K562 (cell line): ENCODE measurements around the gene P2RX1. TPM values are rescaled to one million over a fixed set of nuclear protein-coding genes. Genes with fewer than 3 reads are reported as not detected.

Experiments used
- CBX2 ChIP-seq: fragments of 200-600 bp; sonication (generic); IDR thresholded peaks from one replicate; pipeline ENCODE4 v1.6.1; 2012; ENCODE audit warnings: mild to moderate bottlenecking, low read length, inconsistent platforms; ENCODE audit not compliant: insufficient read depth, poor library complexity, severe bottlenecking
- CBX3 ChIP-seq, 2 experiments: IDR thresholded peaks; 1 replicate in 1 of 2; 2 replicates in 1 of 2; pipeline ENCODE4 v1.6.1; 2012; ENCODE audit warnings: inconsistent platforms in 2 of 2, low read length in 2 of 2, borderline replicate concordance in 1 of 2, control low read depth in 1 of 2
- CEBPB ChIP-seq: fragments of 450-650 bp; IDR thresholded peaks from 2 replicates; pipeline ENCODE4 v1.6.1; 2016; ENCODE audit warnings: missing genetic modification characterization, missing compliant biosample characterization
- CEBPG ChIP-seq, 3 experiments: fragments of 200-800 bp in 1 of 3; sonication (Bioruptor generic) in 1 of 3; sonication (generic) in 1 of 3; formaldehyde crosslinking in 1 of 3; IDR thresholded peaks in 2 of 3; conservative IDR thresholded peaks in 1 of 3; 2 replicates each; pipeline versions ENCODE4 v1.6.1 to v1.8.0; 2016 to 2022; ENCODE audit warnings: missing compliant biosample characterization in 2 of 3, missing genetic modification characterization in 2 of 3, mild to moderate bottlenecking in 1 of 3, missing genetic modification reagents in 1 of 3
- DNMT1 ChIP-seq: fragments of 450-650 bp; IDR thresholded peaks from 2 replicates; pipeline ENCODE4 v1.6.1; 2016; ENCODE audit warnings: antibody characterized with exemption, mild to moderate bottlenecking
- E2F6 ChIP-seq, 2 experiments: IDR thresholded peaks; 2 replicates each; pipeline ENCODE4 v1.6.1; 2011; ENCODE audit warnings: borderline replicate concordance in 1 of 2, control low read depth in 1 of 2, low read depth in 1 of 2, low read length in 1 of 2, mild to moderate bottlenecking in 1 of 2, mixed read lengths in 1 of 2, moderate library complexity in 1 of 2; ENCODE audit not compliant: insufficient read depth in 1 of 2, insufficient read length in 1 of 2, poor library complexity in 1 of 2, severe bottlenecking in 1 of 2; ENCODE audit errors: extremely low read depth in 1 of 2
- FOXA3 ChIP-seq, 2 experiments: fragments of 450-650 bp in 1 of 2; sonication (generic) in 1 of 2; formaldehyde crosslinking; IDR thresholded peaks in 1 of 2; conservative IDR thresholded peaks in 1 of 2; 2 replicates each; pipeline versions ENCODE4 v1.4.0 to v1.8.0; 2020 to 2022; ENCODE audit warnings: mild to moderate bottlenecking in 2 of 2, missing genetic modification reagents in 1 of 2
- FOXJ2 ChIP-seq: fragments of 200-800 bp; sonication (Bioruptor generic); IDR thresholded peaks from 2 replicates; pipeline ENCODE4 v1.6.1; 2016; ENCODE audit warnings: missing genetic modification characterization, missing compliant biosample characterization
- GATA2 ChIP-seq: sonication (generic); formaldehyde crosslinking; IDR thresholded peaks from 2 replicates; pipeline ENCODE4 v1.4.0; 2020; ENCODE audit warnings: mild to moderate bottlenecking, missing genetic modification reagents
- HDAC3 ChIP-seq: fragments of 450-650 bp; IDR thresholded peaks from 2 replicates; pipeline ENCODE4 v1.6.1; 2018; ENCODE audit warnings: borderline replicate concordance, mild to moderate bottlenecking, moderate library complexity; ENCODE audit not compliant: partially characterized antibody
- KAT7 ChIP-seq: sonication (generic); formaldehyde crosslinking; IDR thresholded peaks from 2 replicates; pipeline ENCODE4 v1.8.0; 2022; ENCODE audit warnings: missing genetic modification reagents, mild to moderate bottlenecking, borderline replicate concordance
- MTA2 ChIP-seq: fragments of 450-650 bp; IDR thresholded peaks from 2 replicates; pipeline ENCODE4 v1.6.1; 2016; ENCODE audit warnings: low read depth
- NBN ChIP-seq: fragments of 450-650 bp; IDR thresholded peaks from 2 replicates; pipeline ENCODE4 v1.6.1; 2016; ENCODE audit warnings: low read depth, mild to moderate bottlenecking
- NR1H2 ChIP-seq: sonication (generic); formaldehyde crosslinking; IDR thresholded peaks from 2 replicates; pipeline ENCODE4 v1.4.0; 2020; ENCODE audit warnings: mild to moderate bottlenecking, missing genetic modification reagents
- PREB ChIP-seq: sonication (generic); formaldehyde crosslinking; IDR thresholded peaks from 2 replicates; pipeline ENCODE4 v1.8.1; 2023; ENCODE audit warnings: mild to moderate bottlenecking, missing genetic modification reagents
- RHOXF2B ChIP-seq: fragments of 250-450 bp; sonication (Bioruptor Pico); conservative IDR thresholded peaks from 2 replicates; pipeline ENCODE4 v1.5.1; 2021
- RUNX1 ChIP-seq: sonication (generic); IDR thresholded peaks from 2 replicates; pipeline ENCODE4 v1.6.1; 2016; ENCODE audit warnings: antibody characterized with exemption, low read depth
- SMAD2 ChIP-seq: fragments of 150-350 bp; IDR thresholded peaks from 2 replicates; pipeline ENCODE4 v1.6.1; 2014; ENCODE audit warnings: low read depth, mild to moderate bottlenecking, low read length
- SMAD4 ChIP-seq: fragments of 250-450 bp; sonication (Bioruptor Pico); conservative IDR thresholded peaks from 2 replicates; pipeline ENCODE4 v1.8.0; 2021; ENCODE audit warnings: inconsistent platforms, mild to moderate bottlenecking, moderate library complexity
- SRSF1 ChIP-seq: fragments of 200-400 bp; formaldehyde crosslinking; IDR thresholded peaks from 2 replicates; pipeline ENCODE4 v1.6.1; 2017; ENCODE audit warnings: mild to moderate bottlenecking, low read depth, low read length, moderate library complexity
- TCF7 ChIP-seq: sonication (generic); IDR thresholded peaks from 2 replicates; pipeline ENCODE4 v1.6.1; 2016; ENCODE audit warnings: antibody characterized with exemption, borderline replicate concordance
- ZFP30 ChIP-seq: fragments of 250-450 bp; sonication (Bioruptor Pico); IDR thresholded peaks from 2 replicates; pipeline ENCODE4 v1.8.0; 2022; ENCODE audit warnings: moderate library complexity, mild to moderate bottlenecking, inconsistent platforms, borderline replicate concordance
- ZFPM2 ChIP-seq: fragments of 250-450 bp; sonication (Bioruptor Pico); IDR thresholded peaks from 2 replicates; pipeline ENCODE4 v1.5.1; 2022; ENCODE audit warnings: mild to moderate bottlenecking
- ZNF324 ChIP-seq: fragments of 250-450 bp; sonication (Bioruptor Pico); IDR thresholded peaks from 2 replicates; pipeline ENCODE4 v1.4.0; 2020; ENCODE audit warnings: mild to moderate bottlenecking
- ZNF449 ChIP-seq: fragments of 250-450 bp; sonication (Bioruptor Pico); IDR thresholded peaks from 2 replicates; pipeline ENCODE4 v1.8.0; 2022; ENCODE audit warnings: moderate library complexity, mild to moderate bottlenecking, inconsistent platforms
- ZNF696 ChIP-seq: fragments of 250-450 bp; sonication (Bioruptor Pico); conservative IDR thresholded peaks from 2 replicates; pipeline ENCODE4 v1.4.0; 2020; ENCODE audit warnings: mild to moderate bottlenecking, moderate library complexity
- polyA plus RNA-seq, 8 experiments: library from polyadenylated mRNA; depleted of rRNA in 4 of 8; stranded (reverse) in 5 of 8; unstranded in 3 of 8; fragments of >200 nt; fragmentation: Nextera tagmentation in 2 of 8; fragmentation: Illumina TruSeq in 1 of 8; extraction: Ambion mirVana in 2 of 8; extraction: Trizol in 1 of 8; gene quantifications; 2 replicates each; pipeline versions ENCODE4 v1.2.1 to v1.2.3, GENCODE V29; 2011 to 2014; ENCODE audit warnings: inconsistent platforms in 1 of 8, missing spikeins in 1 of 8
- total RNA-seq, 7 experiments: library from RNA; depleted of rRNA in 6 of 7; stranded (reverse); fragments of >200 nt in 6 of 7; fragmentation: Illumina TruSeq in 2 of 7; extraction: Trizol in 2 of 7; gene quantifications; 2 replicates each; pipeline versions ENCODE4 v1.2.1 to v1.2.3, GENCODE V29; 2011 to 2021; ENCODE audit warnings: low replicate concordance in 1 of 7

Gene P2RX1
- total and polyA plus RNA-seq, 9 of the 15 experiments (the other 6 are each of a cell fraction or from before 2014, with no cell fraction given) = 0.27 to 20.3 (median 10.3) TPM

GRCh38 chr17:3965118-3965800, 49.0 kb upstream of the P2RX1 start (continued):
- no peak for TF ChIP-seq RUNX1
- no peak for TF ChIP-seq CBX3 (IDR thresholded peaks at IDR 0.05; ENCODE audit: borderline replicate concordance in 1 of 2, low read length in 2 of 2)
- TF ChIP-seq HDAC3 = no peak
- TF ChIP-seq CBX2 = no peak
- no peak for TF ChIP-seq MTA2
- no peak for TF ChIP-seq DNMT1
- no peak for TF ChIP-seq NR1H2
- TF ChIP-seq ZNF449 (CRISPR knock-in tag) = no peak
- no peak for TF ChIP-seq CEBPG (CRISPR knock-in tag; IDR thresholded peaks at IDR 0.05)
- TF ChIP-seq CEBPG (tag; conservative IDR thresholded peaks at IDR 0.05 in 1 of 2, IDR thresholded peaks at IDR 0.05 in 1 of 2) = no peak
- no peak for TF ChIP-seq ZFPM2 (CRISPR knock-in tag)
- no peak for TF ChIP-seq TCF7
- no peak for TF ChIP-seq CEBPB (tag)
- no peak for TF ChIP-seq FOXJ2
- TF ChIP-seq GATA2 = peak; percentile 39; the same call in 1 of the 2 replicates
- TF ChIP-seq ZFP30 (CRISPR knock-in tag) = no peak
- TF ChIP-seq E2F6 (IDR thresholded peaks at IDR 0.05; ENCODE audit: borderline replicate concordance in 1 of 2, extremely low read depth in 1 of 2, insufficient read depth in 1 of 2, insufficient read length in 1 of 2, low read depth in 1 of 2, low read length in 1 of 2, poor library complexity in 1 of 2, severe bottlenecking in 1 of 2) = peak in 1 of 2 experiments; percentile 64
- TF ChIP-seq ZNF324 (CRISPR knock-in tag) = no peak
- peak; percentile 77 for TF ChIP-seq SMAD4 (CRISPR knock-in tag)
- no peak for TF ChIP-seq SMAD2
- TF ChIP-seq KAT7 (CRISPR knock-in tag) = no peak
- TF ChIP-seq SRSF1 = no peak
- no peak for TF ChIP-seq ZNF696 (CRISPR knock-in tag)
- no peak for TF ChIP-seq RHOXF2B (CRISPR knock-in tag)
- TF ChIP-seq NBN = no peak
- no peak for TF ChIP-seq FOXA3 (CRISPR knock-in tag; conservative IDR thresholded peaks at IDR 0.05 in 1 of 2, IDR thresholded peaks at IDR 0.05 in 1 of 2)
- no peak for TF ChIP-seq PREB
